ENCODE measurements around the gene GNL3L. TPM values are rescaled to one million over a fixed set of nuclear protein-coding genes. Genes with fewer than 3 reads are reported as not detected.
"Not testable (repeated sequence)": the region's sequence is repeated elsewhere in the genome, so short reads cannot be mapped to it uniquely, and the experiment has no call there.

Gene GNL3L
- 10 to 100 TPM; 21.2 to 34.8 (median 24.4) TPM for total RNA-seq

- peak; percentile 47 for DNase-seq
- H3K27me3 ChIP-seq: no peaks in the 10 kb centered on the region
- peaks cover 0 to 28% (median 6%) of the 10 kb centered on the region in 3 donors for H3K4me1 ChIP-seq
- H3K9me3 ChIP-seq: no peaks in the 10 kb centered on the region
- intact Hi-C loops (cut with DNase I): no loop called here
- peaks cover 0 to 4% (median 0%) of the 10 kb centered on the region in 3 donors for H3K36me3 ChIP-seq
- 5 to 55% methylated on average over 8 to 20 of the region's 51 CpGs for WGBS, 2 donors
- TF ChIP-seq CTCF (IDR thresholded peaks at IDR 0.05) (no peak), POLR2A (IDR thresholded peaks at IDR 0.05) (peak in 1 of 4 donors; percentile 44)
- H3K27ac ChIP-seq: peak within 1 kb of the TSS; percentile 78 to 92 (median 86)
- peak within 1 kb of the TSS; percentile 55 to 74 (median 67) for H3K4me3 ChIP-seq
These were observed at the start of gene GNL3L for GRCh38 chrX:54529552-54530356. Gene GNL3L, plus strand, starts transcription at chrX:54530219. Its CDS starts 2,348 bp downstream, at chrX:54532567.

- Histone ChIP-seq H3K9me3 (no peaks in the 10 kb centered on the region), H3K4me3 (peak overlapping the region in 3 of 4 donors; percentile 12 to 48 (median 23)), H3K36me3 (no peaks in the 10 kb centered on the region), H3K27ac (peak overlapping the region; percentile 39 to 83 (median 61)), H3K27me3 (no peaks in the 10 kb centered on the region), H3K4me1 (peaks cover 12 to 33% (median 19%) of the 10 kb centered on the region in 3 donors)
- TF ChIP-seq CTCF (IDR thresholded peaks at IDR 0.05) (no peak), POLR2A (IDR thresholded peaks at IDR 0.05) (no peak)
- no peak for DNase-seq
- intact Hi-C loops (cut with DNase I): no loop called here
- 11 to 28% methylated on average over 7 to 10 of the region's 21 CpGs for WGBS, 2 donors
These were observed 47.0 kb upstream of the GNL3L start for GRCh38 chrX:54482839-54483593.

GRCh38 chrX:54483946-54484345 is 46.1 kb upstream of the GNL3L start:
- peaks cover 12 to 33% (median 19%) of the 10 kb centered on the region in 3 donors for H3K4me1 ChIP-seq
- intact Hi-C loops (cut with DNase I): no loop called here
- no peak for DNase-seq
- no peaks in the 10 kb centered on the region for H3K9me3 ChIP-seq
- H3K4me3 ChIP-seq: no peak overlapping the region
- no peak for TF ChIP-seq CTCF (IDR thresholded peaks at IDR 0.05)
- no peak for TF ChIP-seq POLR2A (IDR thresholded peaks at IDR 0.05)
- H3K27ac ChIP-seq: peak overlapping the region; percentile 39 to 83 (median 61)
- H3K27me3 ChIP-seq: no peaks in the 10 kb centered on the region
- WGBS, 2 donors: 32 to 67% methylated on average over 8 to 9 of the region's 9 CpGs
- H3K36me3 ChIP-seq: no peaks in the 10 kb centered on the region

GRCh38 chrX:54484666-54485065 is 45.4 kb upstream of the GNL3L start:
- no peak for DNase-seq
- Histone ChIP-seq H3K4me1 (peaks cover 12 to 29% (median 19%) of the 10 kb centered on the region in 3 donors), H3K27ac (peak overlapping the region in 2 of 4 donors; percentile 67 to 83), H3K36me3 (no peaks in the 10 kb centered on the region), H3K27me3 (no peaks in the 10 kb centered on the region), H3K9me3 (no peaks in the 10 kb centered on the region), H3K4me3 (no peak overlapping the region)
- intact Hi-C loops (cut with DNase I): no loop called here
- WGBS, 2 donors: 0 to 51% methylated on average over 1 to 2 of the region's 3 CpGs
- TF ChIP-seq POLR2A (IDR thresholded peaks at IDR 0.05): no peak
- TF ChIP-seq CTCF (IDR thresholded peaks at IDR 0.05): no peak

GRCh38 chrX:54489819-54490218 is 40.2 kb upstream of the GNL3L start:
- H3K27me3 ChIP-seq, DNase-seq: not testable (repeated sequence)
- 74 to 100% methylated on average over 5 of the region's 5 CpGs for WGBS, 2 donors

More at GRCh38 chrX:54489819-54490218, 40.2 kb upstream of the GNL3L start:
- intact Hi-C loops (cut with DNase I); H3K9me3 ChIP-seq; H3K27ac ChIP-seq; H3K36me3 ChIP-seq; H3K4me3 ChIP-seq: not testable (repeated sequence)
- peaks cover 0 to 34% (median 4%) of the 10 kb centered on the region in 3 donors for H3K4me1 ChIP-seq

Measured in esophagus squamous epithelium (tissue), 5 donors.